Activated CD8-positive, alpha-beta T cell treated with anti-CD3 and anti-CD28 coated beads for 36 hours (primary cell): ENCODE results near the gene BTBD18. TPM values are rescaled to one million over a fixed set of nuclear protein-coding genes. Genes with fewer than 3 reads are reported as not detected.

ENCODE experiments used
- ATAC-seq: fragments of 200-7000 bp; cut with Tn5 transposase; one replicate; pipeline ENCODE4 v1.10.0; 2021; ENCODE audit warnings: mild to moderate bottlenecking, moderate library complexity
- CTCF ChIA-PET: fragments of 350-600 bp; sonication (Branson Sonifier 250); formaldehyde crosslinking; loops from one replicate; lab custom pipeline; 2021; ENCODE audit warnings: antibody characterized with exemption; lab: Charles Lee
- POLR2A ChIA-PET: fragments of 350-600 bp; sonication (Branson Sonifier 250); formaldehyde crosslinking; loops from one replicate; lab custom pipeline; 2021; ENCODE audit warnings: antibody characterized with exemption; lab: Charles Lee
- DNase-seq: peaks from one replicate; pipeline ENCODE4 v3.0.0-alpha.2; 2020
- H3K27ac Mint-ChIP-seq: one replicate; pipeline ENCODE4 v1.8.0; 2021; ENCODE audit warnings: mild to moderate bottlenecking, mixed read lengths
- H3K27me3 Mint-ChIP-seq: one replicate; pipeline ENCODE4 v1.8.0; 2021; ENCODE audit warnings: mixed read lengths
- H3K36me3 Mint-ChIP-seq: one replicate; pipeline ENCODE4 v1.8.0; 2021; ENCODE audit warnings: low read depth, mixed read lengths
- H3K4me1 Mint-ChIP-seq: one replicate; pipeline ENCODE4 v1.8.0; 2021; ENCODE audit warnings: low read depth, mixed read lengths
- H3K4me3 Mint-ChIP-seq: one replicate; pipeline ENCODE4 v1.8.0; 2021; ENCODE audit warnings: mild to moderate bottlenecking, moderate library complexity, mixed read lengths
- H3K9me3 Mint-ChIP-seq: one replicate; pipeline ENCODE4 v1.8.0; 2021; ENCODE audit warnings: mixed read lengths
- CTCF ChIP-seq: fragments of 200-600 bp; IDR thresholded peaks from one replicate; pipeline ENCODE4 v1.8.0; 2022; ENCODE audit warnings: antibody characterized with exemption, mild to moderate bottlenecking
- intact Hi-C: fragments of 100-400 bp; cut with micrococcal nuclease; formaldehyde crosslinking; loops from one replicate; pipeline ENCODE4 v1.10.0; 2022
- total RNA-seq, 2 experiments: library from RNA; stranded (reverse); gene quantifications; one replicate each; pipeline ENCODE4 v1.2.3, GENCODE V29; 2021

BTBD18 gene
- total RNA-seq, 2 experiments from 2014 or later, result not detected

DNA sequence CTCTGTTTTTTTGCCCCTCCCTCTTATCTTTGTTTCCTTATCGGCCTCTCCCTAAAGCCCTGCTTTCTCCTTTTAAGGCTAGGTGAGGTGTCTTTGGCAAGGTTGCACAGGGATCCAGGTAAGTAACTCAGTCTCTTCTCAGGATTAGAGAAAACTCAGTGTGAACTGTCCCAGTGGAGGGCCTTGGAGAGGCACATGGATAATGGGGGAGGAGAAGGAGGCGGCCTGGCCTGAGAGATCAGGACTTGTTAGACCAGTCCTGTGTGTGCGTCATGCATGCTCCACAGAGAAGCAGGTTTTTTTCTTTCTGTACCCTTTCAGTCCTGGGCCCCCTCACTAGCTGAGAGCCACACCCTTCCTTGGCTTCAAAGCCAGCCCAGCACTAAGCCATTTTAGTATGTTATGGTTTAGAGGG is 29.9 kb upstream of the BTBD18 start:
- intact Hi-C loops, result no loop called here
- H3K27ac Mint-ChIP-seq, result no peak overlapping the region
- no peak overlapping the region for H3K4me3 Mint-ChIP-seq
- POLR2A ChIA-PET, result interaction anchor here (0.9 kb wide), 1 partner anchor 38 kb away, joined by 3 read pairs; no protein-coding TSS in a partner anchor
- TF ChIP-seq CTCF, result no peak
- no peaks in the 10 kb centered on the region for H3K27me3 Mint-ChIP-seq
- H3K9me3 Mint-ChIP-seq, result no peaks in the 10 kb centered on the region
- peaks cover 24% of the 10 kb centered on the region for H3K4me1 Mint-ChIP-seq
- no peaks in the 10 kb centered on the region for H3K36me3 Mint-ChIP-seq
- CTCF ChIA-PET, result interaction anchor here (8.2 kb wide), 1 partner anchor 19 kb away, joined by 43 read pairs; no protein-coding TSS in a partner anchor
- DNase-seq, result peak; percentile 11
- peak; percentile 45 for ATAC-seq

- intact Hi-C loops, result no loop called here
- CTCF ChIA-PET, result interaction anchor here (1.0 to 8.2 kb wide), 2 partner anchors 11 to 22 kb away, joined by 3 to 43 read pairs; no protein-coding TSS in a partner anchor
- Mint-ChIP-seq H3K4me1 (peaks cover 24% of the 10 kb centered on the region), H3K27ac (no peak overlapping the region), H3K9me3 (no peaks in the 10 kb centered on the region), H3K27me3 (no peaks in the 10 kb centered on the region), H3K4me3 (no peak overlapping the region), H3K36me3 (no peaks in the 10 kb centered on the region)
- POLR2A ChIA-PET, result no interaction called here
- no peak for DNase-seq
- TF ChIP-seq CTCF, result no peak
- no peak for ATAC-seq
Measured at GRCh38 chr11:57779276-57779675, 27.7 kb upstream of the BTBD18 start.

DNA sequence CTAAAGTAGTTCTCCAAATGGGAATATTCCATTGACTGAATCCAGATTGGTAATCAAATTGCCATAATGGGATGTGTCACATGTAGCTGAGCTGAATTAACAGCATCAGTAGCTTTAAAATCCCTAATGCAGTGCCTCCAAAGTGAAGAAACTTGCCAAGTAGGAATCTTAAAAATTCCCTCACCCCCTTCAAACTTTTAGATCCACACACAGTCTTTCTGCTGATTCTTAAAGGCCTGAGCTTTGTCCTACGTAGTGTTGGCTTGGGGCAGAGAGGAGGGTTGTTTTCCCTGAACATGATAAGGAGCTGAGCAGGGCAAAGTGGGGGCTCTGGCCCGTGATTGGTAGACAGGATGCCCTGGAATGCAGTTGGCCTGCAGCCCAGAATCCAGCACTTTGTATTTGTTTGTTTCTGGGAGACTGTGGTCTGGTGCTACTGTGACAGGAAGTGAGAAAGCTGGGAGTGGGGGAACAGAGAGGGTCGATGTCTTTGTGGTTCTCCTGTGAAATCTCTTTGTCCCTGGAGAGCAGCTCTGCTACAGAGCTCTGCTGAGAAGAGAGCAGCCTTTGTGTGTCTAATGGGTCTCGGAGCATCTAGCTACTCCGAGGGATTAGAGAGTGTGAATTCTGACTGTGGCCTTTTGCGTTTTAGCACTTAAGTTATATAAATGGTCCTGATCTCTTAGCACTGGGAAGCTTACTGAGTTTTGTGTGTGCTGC is 26.9 kb upstream of the BTBD18 start:
- Mint-ChIP-seq H3K27ac (no peak overlapping the region), H3K4me3 (no peak overlapping the region), H3K36me3 (no peaks in the 10 kb centered on the region), H3K9me3 (no peaks in the 10 kb centered on the region), H3K27me3 (no peaks in the 10 kb centered on the region), H3K4me1 (peaks cover 24% of the 10 kb centered on the region)
- ChIA-PET POLR2A (no interaction called here), CTCF (interaction anchor here (1.0 to 8.2 kb wide), 2 partner anchors 13 to 22 kb away, joined by 3 to 43 read pairs; no protein-coding TSS in a partner anchor)
- intact Hi-C loops, result no loop called here
- DNase-seq (no peak), ATAC-seq (no peak)
- no peak for TF ChIP-seq CTCF

DNA sequence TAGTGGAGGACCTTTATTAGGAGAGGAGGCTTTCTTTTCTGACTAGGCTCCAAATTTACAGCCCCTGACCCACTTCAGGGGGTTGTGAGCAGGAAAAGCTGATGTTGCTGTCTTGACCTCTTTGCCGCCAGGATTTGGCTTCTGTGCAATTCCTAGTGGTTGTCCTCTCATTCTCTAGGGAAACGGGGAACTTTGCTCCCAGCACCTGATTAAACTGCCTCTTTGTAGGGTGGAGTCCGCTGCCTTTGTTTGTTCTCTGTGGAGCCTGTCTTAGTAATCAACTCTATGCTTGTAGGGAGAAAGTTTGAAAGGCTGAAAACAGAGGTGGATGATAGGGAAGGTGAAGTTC is 26.3 kb upstream of the BTBD18 start:
- H3K36me3 Mint-ChIP-seq, result no peaks in the 10 kb centered on the region
- DNase-seq, result no peak
- H3K4me1 Mint-ChIP-seq, result peaks cover 24% of the 10 kb centered on the region
- CTCF ChIA-PET, result interaction anchor here (1.0 to 8.2 kb wide), 2 partner anchors 12 to 23 kb away, joined by 3 to 43 read pairs; no protein-coding TSS in a partner anchor
- TF ChIP-seq CTCF, result no peak
- no peaks in the 10 kb centered on the region for H3K27me3 Mint-ChIP-seq
- intact Hi-C loops, result no loop called here
- H3K4me3 Mint-ChIP-seq, result no peak overlapping the region
- POLR2A ChIA-PET, result no interaction called here
- ATAC-seq, result no peak
- no peaks in the 10 kb centered on the region for H3K9me3 Mint-ChIP-seq
- H3K27ac Mint-ChIP-seq, result no peak overlapping the region

DNA sequence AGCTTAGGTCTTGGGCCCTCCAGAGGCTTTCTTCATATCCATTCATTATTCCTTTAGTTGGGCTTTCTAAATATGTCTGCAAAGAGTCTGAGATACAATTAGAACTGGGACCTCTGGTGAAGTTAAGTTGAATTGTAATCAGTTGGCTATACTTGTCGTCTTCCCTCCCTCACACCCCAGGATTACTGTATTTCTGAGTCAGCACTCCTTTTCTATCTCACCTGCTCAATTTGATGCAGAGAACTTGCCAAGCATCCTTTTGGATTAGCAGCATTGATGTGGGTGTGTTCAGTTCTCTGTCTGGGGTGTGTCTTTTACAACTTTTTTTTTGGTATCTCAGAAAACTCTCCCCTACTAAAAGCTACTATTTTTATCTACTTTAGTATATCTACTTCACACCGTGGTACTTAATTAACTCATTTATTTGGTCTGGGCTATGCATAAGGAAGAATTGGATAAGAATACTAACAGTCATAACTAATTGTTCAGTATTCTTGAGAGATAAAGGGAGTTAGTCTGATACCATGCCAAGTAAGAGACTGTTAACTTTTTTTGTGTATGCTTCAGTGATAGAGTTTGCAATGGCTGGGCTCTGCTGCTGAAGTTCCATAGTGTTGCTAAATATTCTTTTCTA is 25.1 kb upstream of the BTBD18 start:
- DNase-seq (no peak), ATAC-seq (no peak)
- Mint-ChIP-seq H3K36me3 (no peaks in the 10 kb centered on the region), H3K27me3 (no peaks in the 10 kb centered on the region), H3K4me3 (no peak overlapping the region), H3K9me3 (no peaks in the 10 kb centered on the region), H3K27ac (no peak overlapping the region), H3K4me1 (peaks cover 17% of the 10 kb centered on the region)
- intact Hi-C loops, result no loop called here
- ChIA-PET CTCF (interaction anchor here (8.2 kb wide), 1 partner anchor 24 kb away, joined by 43 read pairs; no protein-coding TSS in a partner anchor), POLR2A (no interaction called here)
- no peak for TF ChIP-seq CTCF
